ENCODE measurements around the gene KTN1.

KTN1 gene

DNA sequence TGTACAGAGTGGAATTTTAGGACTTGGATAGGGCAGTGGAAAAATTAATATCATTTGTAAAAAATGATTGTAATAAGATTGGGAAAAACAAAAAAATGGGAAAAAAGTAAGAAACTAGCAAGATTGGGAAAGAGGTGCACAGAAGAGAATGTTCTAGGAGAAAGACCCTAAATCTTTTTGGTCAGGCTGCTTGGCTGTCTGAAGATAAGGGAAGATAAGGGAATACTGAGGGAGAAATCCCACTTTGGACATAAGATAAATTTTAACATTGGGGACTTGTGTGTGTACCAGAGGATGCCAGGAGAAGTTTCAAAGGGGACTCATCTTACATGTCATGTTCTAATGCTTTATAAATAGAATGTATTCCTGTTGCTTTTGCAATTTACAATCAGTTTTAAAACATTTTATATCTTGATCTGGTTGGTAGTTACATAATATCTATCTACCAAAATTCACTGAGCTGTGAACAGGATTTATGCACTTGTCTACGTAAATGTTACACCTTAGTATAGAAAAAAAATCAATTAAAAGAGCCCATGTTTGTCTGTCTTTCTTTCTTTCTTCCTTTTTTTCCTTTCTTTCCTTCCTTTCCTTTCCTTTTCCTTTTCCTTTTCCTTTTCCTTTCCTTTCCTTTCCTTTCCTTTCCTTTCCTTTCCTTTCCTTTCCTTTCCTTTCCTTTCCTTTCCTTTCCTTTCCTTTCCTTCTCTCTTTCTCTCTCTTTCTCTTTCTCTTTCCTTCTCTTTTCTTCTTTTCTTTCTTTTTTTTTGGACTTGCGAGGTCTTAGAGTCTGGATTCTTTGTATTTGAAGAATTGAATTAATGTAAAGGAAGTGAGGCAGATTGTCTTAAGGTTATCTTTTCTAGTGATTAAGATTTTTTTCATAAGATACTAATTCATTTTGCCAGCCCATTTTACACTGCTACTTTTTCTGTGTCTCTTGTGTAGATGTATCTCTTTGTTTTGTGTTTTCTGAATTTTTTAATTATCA, 66.1 kb downstream of the KTN1 start:
- Histone ChIP-seq H3K9me3 (ENCODE audit: severe bottlenecking) (no peaks in the 10 kb centered on the region), H3K4me3 (ENCODE audit: low read depth, low read length) (no peak overlapping the region), H3K36me3 (peaks cover 42% of the 10 kb centered on the region), H3K27me3 (ENCODE audit: insufficient read depth, low read depth, severe bottlenecking) (no peaks in the 10 kb centered on the region), H3K27ac (no peak overlapping the region)
- TF ChIP-seq, protein P1, sequence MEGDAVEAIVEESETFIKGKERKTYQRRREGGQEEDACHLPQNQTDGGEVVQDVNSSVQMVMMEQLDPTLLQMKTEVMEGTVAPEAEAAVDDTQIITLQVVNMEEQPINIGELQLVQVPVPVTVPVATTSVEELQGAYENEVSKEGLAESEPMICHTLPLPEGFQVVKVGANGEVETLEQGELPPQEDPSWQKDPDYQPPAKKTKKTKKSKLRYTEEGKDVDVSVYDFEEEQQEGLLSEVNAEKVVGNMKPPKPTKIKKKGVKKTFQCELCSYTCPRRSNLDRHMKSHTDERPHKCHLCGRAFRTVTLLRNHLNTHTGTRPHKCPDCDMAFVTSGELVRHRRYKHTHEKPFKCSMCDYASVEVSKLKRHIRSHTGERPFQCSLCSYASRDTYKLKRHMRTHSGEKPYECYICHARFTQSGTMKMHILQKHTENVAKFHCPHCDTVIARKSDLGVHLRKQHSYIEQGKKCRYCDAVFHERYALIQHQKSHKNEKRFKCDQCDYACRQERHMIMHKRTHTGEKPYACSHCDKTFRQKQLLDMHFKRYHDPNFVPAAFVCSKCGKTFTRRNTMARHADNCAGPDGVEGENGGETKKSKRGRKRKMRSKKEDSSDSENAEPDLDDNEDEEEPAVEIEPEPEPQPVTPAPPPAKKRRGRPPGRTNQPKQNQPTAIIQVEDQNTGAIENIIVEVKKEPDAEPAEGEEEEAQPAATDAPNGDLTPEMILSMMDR (IDR thresholded peaks at IDR 0.05; ENCODE audit: low read depth, low read length), result no peak
- DNase-seq, result no peak

DNA sequence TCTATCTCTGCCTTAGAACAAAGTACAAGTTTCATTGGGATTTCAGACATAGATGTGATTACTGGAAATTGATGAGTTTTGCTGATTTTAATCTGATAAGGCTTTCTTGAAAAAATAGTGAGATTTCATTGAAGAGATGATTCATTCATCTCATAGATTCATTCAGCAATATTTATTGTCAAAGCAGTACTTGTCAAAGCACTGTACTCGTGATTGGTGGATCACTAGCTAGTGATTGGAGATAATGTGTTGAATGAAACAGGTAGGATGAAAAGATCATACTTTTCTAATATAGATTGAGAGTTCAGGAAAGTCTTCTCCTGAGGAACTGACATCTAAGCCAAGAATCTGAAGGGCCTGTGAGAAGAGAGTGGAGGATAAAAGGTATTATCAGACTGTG, 71.0 kb downstream of the KTN1 start:
- TF ChIP-seq, protein P1 (IDR thresholded peaks at IDR 0.05; ENCODE audit: low read depth, low read length), result no peak
- Histone ChIP-seq H3K27me3 (ENCODE audit: insufficient read depth, low read depth, severe bottlenecking) (no peaks in the 10 kb centered on the region), H3K9me3 (ENCODE audit: severe bottlenecking) (no peaks in the 10 kb centered on the region), H3K36me3 (peaks cover 59% of the 10 kb centered on the region), H3K4me3 (ENCODE audit: low read depth, low read length) (no peak overlapping the region), H3K27ac (no peak overlapping the region)
- no peak for DNase-seq

DNA sequence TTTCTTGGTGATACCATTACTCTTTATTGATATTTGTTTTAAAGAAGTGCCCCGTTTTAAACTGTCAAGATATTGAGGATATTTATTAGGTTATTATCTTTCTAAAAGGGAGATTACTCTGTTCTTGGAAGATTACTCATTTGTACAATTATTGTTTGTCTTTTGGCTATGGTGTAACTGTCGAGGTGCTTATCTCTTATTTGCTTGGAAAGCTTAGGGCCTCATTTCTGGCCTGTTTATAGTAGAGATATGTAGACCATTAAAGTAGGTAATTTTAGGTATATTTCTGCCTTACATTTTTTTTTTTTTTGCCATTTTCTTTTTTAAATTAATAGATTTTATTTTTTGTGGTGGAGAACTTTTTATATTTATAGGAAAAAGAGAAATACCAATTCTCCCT, 74.2 kb downstream of the KTN1 start:
- no peak for DNase-seq
- TF ChIP-seq, protein P1 (IDR thresholded peaks at IDR 0.05; ENCODE audit: low read depth, low read length), result no peak
- Histone ChIP-seq H3K27me3 (ENCODE audit: insufficient read depth, low read depth, severe bottlenecking) (no peaks in the 10 kb centered on the region), H3K9me3 (ENCODE audit: severe bottlenecking) (no peaks in the 10 kb centered on the region), H3K4me3 (ENCODE audit: low read depth, low read length) (no peak overlapping the region), H3K36me3 (peaks cover 74% of the 10 kb centered on the region), H3K27ac (no peak overlapping the region)

DNA sequence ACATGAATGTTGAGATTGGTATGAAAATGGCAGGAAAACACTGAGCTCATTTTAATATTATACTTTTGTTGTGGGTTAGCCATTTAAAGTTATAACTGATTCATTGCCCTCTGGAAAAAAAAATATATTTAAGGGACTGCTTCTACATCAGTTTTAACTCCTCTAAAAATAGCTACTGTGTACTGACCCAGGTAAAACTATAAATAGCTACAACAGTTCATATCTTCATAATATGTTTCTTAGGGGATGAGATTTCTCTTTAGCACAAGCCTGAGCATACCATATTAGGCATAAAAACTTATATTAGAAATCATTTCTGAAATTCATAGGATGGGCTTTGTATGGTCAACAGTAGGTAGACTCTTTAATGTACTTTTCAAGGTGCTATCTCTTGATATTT, 81.0 kb downstream of the KTN1 start:
- H3K9me3 ChIP-seq (ENCODE audit: severe bottlenecking), result no peaks in the 10 kb centered on the region
- TF ChIP-seq, protein P1 (IDR thresholded peaks at IDR 0.05; ENCODE audit: low read depth, low read length), result no peak
- no peak overlapping the region for H3K27ac ChIP-seq
- peaks cover 39% of the 10 kb centered on the region for H3K36me3 ChIP-seq
- no peak overlapping the region for H3K4me3 ChIP-seq (ENCODE audit: low read depth, low read length)
- DNase-seq, result no peak
- H3K27me3 ChIP-seq (ENCODE audit: insufficient read depth, low read depth, severe bottlenecking), result no peaks in the 10 kb centered on the region

DNA sequence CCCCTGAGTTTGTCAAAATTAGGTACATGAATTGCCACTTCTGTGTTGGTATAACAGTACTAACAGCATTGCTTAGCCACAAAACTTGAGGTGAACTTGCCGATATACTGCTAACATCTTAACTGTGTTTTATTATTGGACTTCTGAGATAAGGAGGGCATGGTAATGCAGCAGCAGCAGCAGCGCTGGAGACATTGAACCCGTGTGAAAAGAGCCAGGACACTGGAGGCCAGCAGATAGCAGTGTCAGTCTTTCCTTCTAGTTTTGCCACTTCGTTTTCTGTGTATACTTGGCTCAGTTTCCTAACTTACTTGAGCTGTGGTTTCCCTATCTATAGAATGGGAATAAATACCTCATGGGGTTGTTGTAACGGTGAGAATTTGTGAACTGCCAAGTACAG, 82.7 kb downstream of the KTN1 start:
- no peak overlapping the region for H3K4me3 ChIP-seq (ENCODE audit: low read depth, low read length)
- DNase-seq, result no peak
- H3K9me3 ChIP-seq (ENCODE audit: severe bottlenecking), result no peaks in the 10 kb centered on the region
- no peaks in the 10 kb centered on the region for H3K27me3 ChIP-seq (ENCODE audit: insufficient read depth, low read depth, severe bottlenecking)
- TF ChIP-seq, protein P1 (IDR thresholded peaks at IDR 0.05; ENCODE audit: low read depth, low read length), result no peak
- peaks cover 24% of the 10 kb centered on the region for H3K36me3 ChIP-seq
- H3K27ac ChIP-seq, result no peak overlapping the region
